ENCODE data around the gene SLC51A. TPM values are rescaled to one million over a fixed set of nuclear protein-coding genes. Genes with fewer than 3 reads are reported as not detected.

The SLC51A gene
- total and polyA plus RNA-seq, 2 of the 13 experiments (the other 11 are each of a cell fraction or from before 2014, with no cell fraction given), result 4.3 to 48.8 TPM

DNA sequence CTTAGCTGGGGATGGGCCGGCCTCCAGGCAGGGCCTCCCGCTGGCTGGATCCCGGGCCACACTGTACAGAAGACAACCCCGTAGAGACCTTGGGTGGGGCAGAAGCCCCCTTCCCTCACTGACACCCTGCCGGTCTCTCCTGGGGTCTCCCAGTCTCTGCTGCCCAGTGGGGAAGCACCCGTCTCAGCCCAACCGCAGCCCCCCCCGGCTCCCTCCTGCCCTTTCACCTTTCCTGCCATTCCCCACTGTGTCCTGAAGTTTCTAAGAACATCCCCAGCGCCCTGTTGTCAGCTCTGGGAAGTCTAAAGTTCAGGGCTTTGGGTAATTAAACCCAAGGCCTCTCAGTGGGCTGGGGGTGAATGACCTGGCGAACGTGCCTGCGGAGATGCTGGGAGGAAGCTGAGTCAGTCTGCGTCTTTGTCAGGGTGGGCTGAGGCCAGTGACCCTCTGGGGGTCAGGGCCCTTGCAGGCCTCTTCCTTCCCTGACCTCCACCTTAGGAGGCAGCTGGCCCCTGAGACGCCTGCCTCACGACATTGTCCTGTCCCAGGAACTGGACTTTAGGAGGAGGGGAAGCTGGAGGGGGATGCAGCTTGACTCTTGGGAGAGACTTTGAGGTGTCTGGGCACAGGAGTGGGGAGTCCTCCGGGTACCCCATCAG, 1.4 kb upstream of the SLC51A start (continued):
- TF ChIP-seq, protein P1, sequence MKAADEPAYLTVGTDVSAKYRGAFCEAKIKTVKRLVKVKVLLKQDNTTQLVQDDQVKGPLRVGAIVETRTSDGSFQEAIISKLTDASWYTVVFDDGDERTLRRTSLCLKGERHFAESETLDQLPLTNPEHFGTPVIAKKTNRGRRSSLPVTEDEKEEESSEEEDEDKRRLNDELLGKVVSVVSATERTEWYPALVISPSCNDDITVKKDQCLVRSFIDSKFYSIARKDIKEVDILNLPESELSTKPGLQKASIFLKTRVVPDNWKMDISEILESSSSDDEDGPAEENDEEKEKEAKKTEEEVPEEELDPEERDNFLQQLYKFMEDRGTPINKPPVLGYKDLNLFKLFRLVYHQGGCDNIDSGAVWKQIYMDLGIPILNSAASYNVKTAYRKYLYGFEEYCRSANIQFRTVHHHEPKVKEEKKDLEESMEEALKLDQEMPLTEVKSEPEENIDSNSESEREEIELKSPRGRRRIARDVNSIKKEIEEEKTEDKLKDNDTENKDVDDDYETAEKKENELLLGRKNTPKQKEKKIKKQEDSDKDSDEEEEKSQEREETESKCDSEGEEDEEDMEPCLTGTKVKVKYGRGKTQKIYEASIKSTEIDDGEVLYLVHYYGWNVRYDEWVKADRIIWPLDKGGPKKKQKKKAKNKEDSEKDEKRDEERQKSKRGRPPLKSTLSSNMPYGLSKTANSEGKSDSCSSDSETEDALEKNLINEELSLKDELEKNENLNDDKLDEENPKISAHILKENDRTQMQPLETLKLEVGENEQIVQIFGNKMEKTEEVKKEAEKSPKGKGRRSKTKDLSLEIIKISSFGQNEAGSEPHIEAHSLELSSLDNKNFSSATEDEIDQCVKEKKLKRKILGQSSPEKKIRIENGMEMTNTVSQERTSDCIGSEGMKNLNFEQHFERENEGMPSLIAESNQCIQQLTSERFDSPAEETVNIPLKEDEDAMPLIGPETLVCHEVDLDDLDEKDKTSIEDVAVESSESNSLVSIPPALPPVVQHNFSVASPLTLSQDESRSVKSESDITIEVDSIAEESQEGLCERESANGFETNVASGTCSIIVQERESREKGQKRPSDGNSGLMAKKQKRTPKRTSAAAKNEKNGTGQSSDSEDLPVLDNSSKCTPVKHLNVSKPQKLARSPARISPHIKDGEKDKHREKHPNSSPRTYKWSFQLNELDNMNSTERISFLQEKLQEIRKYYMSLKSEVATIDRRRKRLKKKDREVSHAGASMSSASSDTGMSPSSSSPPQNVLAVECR (CRISPR knock-in tag; IDR thresholded peaks at IDR 0.05; ENCODE audit: borderline replicate concordance), result peak; percentile 67; the same call in 1 of the 2 replicates
- TF ChIP-seq ZNF329 (CRISPR knock-in tag; IDR thresholded peaks at IDR 0.05; ENCODE audit: low read depth) (0 out of 2 replicates have a peak, but pooled peaks have one; percentile 24), ISL2 (CRISPR knock-in tag; IDR thresholded peaks at IDR 0.05) (peak; percentile 76), ZNF124 (CRISPR knock-in tag; IDR thresholded peaks at IDR 0.05) (peak; percentile 76; the same call in 1 of the 2 replicates), NCOA2 (CRISPR knock-in tag; IDR thresholded peaks at IDR 0.05) (peak; percentile 86), YY1 (IDR thresholded peaks at IDR 0.05; ENCODE audit: insufficient read depth, insufficient replicate concordance, low read depth, low read length) (peak; percentile 5), KDM1A (CRISPR knock-in tag; IDR thresholded peaks at IDR 0.05) (peak; percentile 81; the same call in 1 of the 2 replicates), MIER3 (CRISPR knock-in tag; IDR thresholded peaks at IDR 0.05; ENCODE audit: borderline replicate concordance) (peak; percentile 62; the same call in 1 of the 2 replicates), SCMH1 (CRISPR knock-in tag; IDR thresholded peaks at IDR 0.05; ENCODE audit: borderline replicate concordance) (no peak), EEA1 (CRISPR knock-in tag; IDR thresholded peaks at IDR 0.05; ENCODE audit: borderline replicate concordance) (no peak), TCF12 (IDR thresholded peaks at IDR 0.05) (no peak), TCF12 (CRISPR knock-in tag; IDR thresholded peaks at IDR 0.05) (peak; percentile 68; the same call in 1 of the 2 replicates), MEIS1 (CRISPR knock-in tag; IDR thresholded peaks at IDR 0.05; ENCODE audit: borderline replicate concordance) (peak; percentile 72; the same call in 1 of the 2 replicates)
- TF ChIP-seq, protein P2, sequence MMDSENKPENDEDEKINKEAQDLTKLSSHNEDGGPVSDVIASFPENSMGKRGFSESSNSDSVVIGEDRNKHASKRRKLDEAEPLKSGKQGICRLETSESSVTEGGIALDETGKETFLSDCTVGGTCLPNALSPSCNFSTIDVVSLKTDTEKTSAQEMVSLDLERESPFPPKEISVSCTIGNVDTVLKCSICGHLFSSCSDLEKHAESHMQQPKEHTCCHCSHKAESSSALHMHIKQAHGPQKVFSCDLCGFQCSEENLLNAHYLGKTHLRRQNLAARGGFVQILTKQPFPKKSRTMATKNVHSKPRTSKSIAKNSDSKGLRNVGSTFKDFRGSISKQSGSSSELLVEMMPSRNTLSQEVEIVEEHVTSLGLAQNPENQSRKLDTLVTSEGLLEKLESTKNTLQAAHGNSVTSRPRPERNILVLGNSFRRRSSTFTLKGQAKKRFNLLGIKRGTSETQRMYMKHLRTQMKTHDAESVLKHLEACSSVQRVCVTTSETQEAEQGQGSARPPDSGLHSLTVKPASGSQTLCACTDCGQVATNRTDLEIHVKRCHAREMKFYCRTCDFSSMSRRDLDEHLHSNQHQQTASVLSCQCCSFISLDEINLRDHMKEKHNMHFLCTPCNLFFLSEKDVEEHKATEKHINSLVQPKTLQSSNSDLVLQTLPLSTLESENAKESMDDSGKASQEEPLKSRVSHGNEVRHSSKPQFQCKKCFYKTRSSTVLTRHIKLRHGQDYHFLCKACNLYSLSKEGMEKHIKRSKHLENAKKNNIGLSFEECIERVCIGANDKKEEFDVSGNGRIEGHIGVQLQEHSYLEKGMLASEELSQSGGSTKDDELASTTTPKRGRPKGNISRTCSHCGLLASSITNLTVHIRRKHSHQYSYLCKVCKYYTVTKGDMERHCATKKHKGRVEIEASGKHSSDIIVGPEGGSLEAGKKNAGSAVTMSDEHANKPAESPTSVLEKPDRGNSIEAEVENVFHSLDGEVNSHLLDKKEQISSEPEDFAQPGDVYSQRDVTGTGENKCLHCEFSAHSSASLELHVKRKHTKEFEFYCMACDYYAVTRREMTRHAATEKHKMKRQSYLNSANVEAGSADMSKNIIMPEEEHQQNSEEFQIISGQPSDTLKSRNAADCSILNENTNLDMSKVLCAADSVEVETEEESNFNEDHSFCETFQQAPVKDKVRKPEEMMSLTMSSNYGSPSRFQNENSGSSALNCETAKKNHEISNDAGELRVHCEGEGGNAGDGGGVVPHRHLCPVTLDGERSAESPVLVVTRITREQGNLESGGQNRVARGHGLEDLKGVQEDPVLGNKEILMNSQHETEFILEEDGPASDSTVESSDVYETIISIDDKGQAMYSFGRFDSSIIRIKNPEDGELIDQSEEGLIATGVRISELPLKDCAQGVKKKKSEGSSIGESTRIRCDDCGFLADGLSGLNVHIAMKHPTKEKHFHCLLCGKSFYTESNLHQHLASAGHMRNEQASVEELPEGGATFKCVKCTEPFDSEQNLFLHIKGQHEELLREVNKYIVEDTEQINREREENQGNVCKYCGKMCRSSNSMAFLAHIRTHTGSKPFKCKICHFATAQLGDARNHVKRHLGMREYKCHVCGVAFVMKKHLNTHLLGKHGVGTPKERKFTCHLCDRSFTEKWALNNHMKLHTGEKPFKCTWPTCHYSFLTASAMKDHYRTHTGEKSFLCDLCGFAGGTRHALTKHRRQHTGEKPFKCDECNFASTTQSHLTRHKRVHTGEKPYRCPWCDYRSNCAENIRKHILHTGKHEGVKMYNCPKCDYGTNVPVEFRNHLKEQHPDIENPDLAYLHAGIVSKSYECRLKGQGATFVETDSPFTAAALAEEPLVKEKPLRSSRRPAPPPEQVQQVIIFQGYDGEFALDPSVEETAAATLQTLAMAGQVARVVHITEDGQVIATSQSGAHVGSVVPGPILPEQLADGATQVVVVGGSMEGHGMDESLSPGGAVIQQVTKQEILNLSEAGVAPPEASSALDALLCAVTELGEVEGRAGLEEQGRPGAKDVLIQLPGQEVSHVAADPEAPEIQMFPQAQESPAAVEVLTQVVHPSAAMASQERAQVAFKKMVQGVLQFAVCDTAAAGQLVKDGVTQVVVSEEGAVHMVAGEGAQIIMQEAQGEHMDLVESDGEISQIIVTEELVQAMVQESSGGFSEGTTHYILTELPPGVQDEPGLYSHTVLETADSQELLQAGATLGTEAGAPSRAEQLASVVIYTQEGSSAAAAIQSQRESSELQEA (CRISPR knock-in tag; IDR thresholded peaks at IDR 0.05; ENCODE audit: not compliant biosample characterization), result no peak
- TF ChIP-seq, protein P3, sequence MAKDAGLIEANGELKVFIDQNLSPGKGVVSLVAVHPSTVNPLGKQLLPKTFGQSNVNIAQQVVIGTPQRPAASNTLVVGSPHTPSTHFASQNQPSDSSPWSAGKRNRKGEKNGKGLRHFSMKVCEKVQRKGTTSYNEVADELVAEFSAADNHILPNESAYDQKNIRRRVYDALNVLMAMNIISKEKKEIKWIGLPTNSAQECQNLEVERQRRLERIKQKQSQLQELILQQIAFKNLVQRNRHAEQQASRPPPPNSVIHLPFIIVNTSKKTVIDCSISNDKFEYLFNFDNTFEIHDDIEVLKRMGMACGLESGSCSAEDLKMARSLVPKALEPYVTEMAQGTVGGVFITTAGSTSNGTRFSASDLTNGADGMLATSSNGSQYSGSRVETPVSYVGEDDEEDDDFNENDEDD (CRISPR knock-in tag; IDR thresholded peaks at IDR 0.05; ENCODE audit: borderline replicate concordance), result peak; percentile 56; the same call in 1 of the 2 replicates
